ENCODE results near the gene CHCHD5.

The CHCHD5 gene

DNA sequence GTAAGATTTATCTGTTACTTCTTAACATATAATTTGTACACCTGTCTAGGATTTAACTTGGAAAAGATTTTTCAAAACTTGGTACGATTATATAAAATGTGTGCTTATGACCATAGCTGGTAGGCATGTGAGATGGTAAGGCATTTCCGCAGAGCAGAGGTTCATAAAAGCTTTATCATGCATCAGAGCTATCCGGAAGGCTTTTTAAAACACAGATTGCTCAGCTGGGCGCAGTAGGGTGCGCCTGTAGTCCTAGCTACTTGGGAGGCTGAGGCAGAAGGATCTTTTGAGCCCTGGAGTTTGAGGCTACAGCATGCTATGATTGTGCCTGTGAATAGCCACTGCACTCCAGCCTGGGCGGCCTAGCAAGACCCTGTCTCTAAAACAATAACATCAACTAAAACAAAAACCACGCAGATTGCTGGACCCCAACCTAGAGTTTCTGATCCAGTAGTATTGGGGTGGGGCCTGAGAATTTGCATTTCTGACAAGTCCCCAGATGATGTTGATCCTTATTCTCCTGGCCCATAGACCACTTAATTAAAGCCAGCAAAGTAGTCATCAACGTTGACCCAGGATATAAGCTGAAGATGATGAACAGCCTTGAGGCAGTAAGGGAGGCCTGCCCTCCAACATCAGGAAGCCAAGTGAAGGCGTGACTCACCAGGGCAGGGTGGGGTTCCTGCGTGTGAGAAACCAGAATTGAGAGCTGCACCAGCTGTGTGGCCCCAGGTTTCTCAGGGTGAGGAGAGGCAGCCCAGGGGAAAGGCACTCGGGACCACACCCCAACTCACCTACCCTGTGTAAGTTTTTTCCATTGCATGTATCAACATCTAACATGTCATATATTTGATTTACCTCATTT is 39.7 kb downstream of the CHCHD5 start:
- DNase-seq (ENCODE audit: low read depth, low spot score) = peak; percentile 35

DNA sequence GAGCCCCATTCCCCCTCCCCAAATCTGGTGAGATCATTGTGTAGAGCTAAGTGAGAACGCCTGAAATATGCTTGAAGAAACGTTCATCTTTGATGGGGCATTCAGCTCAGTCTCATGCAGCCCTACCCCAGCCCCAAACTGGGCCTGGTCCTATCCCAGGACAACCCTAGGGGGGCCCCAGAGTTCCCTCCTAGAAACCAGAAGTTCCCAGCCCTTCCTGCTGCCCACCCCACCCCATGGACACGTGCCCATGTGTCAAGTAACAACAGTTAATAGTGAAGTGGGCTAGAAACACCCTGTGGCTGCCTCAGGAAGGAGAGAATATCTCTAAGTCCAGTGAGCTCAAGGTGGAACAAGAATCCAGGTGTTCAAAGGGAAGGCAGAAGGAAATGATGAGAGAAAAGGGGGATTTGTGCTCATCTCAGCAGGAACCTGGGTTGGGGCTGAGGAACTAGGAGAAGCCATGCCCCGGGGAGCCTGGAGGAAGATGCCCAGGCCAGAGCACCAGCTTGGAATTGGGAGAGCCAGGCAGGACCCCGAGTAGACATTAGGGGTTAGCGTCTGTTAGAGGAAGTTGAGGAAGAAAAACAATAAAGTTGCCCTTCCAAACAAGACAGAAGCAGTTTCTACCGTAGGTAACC is 41.2 kb downstream of the CHCHD5 start:
- DNase-seq (ENCODE audit: low read depth, low spot score) = no peak

DNA sequence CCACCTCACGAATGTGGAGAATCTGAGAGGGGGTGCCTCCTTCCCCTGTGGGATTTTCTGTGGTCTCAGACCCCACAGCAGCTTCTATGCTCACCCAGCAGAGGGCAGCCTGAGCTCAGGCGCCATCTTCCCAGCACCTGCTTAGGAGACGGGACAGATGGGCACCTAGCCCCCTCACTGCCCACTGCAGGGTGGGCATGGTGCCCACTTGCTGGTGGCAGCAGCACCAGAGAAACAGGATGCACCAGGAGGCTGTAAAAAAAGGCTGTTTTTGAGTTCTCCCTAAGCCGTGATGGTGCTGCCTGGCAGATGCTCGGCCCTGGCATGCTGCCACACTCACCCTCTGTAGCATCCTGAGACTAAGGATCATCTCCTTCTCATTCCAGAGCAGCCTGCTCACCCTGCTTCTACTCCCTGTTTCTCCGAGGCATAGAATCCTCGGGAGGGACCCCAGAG is 42.2 kb downstream of the CHCHD5 start:
- peak; percentile 28 for DNase-seq (ENCODE audit: low read depth, low spot score)

DNA sequence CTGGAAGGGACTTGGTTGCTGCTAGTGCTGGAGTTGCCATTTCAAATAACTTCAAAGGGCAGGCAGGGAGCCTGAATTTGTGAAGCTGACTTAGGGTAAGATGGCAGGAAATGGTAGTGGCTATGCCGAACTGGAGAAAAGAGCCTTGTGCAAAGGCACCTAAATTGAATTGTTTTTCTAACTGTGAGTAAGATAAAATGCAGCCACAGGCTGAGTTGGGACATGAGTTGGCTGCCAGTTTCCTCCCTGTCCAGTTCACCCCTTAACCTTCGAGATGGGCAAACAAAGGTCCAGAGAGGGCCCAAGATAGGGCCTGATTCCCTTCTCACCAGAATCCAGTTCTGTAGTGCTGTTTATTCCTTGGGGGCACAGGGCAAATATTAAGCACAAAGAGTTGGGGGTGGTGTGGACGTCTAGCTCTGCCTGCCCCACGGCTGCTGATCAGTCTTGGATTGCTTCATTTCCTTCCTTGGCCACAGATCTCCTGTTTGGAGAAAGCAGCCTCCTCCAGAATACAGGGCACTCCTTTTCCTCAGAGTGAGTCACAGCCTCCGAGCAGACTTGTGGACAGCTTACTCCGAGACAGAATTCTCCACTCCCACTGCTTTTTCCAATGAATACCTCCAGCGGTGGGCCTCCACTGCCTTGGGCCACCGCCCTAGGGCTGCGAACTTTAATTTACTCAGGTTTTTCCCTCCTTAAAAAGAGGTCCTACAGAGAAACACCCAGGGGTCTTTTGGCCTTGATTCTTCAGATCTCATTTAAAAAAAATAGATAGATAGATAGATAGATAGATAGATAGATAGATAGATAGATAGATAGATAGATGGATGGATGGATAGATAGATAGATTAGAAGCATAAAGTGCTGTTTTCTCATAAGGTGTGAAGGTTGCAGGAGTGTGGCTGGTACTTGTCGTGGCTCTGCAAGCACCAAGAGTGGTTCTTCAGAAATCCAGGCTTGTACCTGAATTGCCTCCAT is 42.9 kb downstream of the CHCHD5 start:
- no peak for DNase-seq (ENCODE audit: low read depth, low spot score)

GRCh38 chr2:112629224-112629623 is 44.8 kb downstream of the CHCHD5 start:
- no peak for DNase-seq (ENCODE audit: low read depth, low spot score)

- DNase-seq (ENCODE audit: low read depth, low spot score) = no peak
Observed at GRCh38 chr2:112629823-112630222, 45.4 kb downstream of the CHCHD5 start.

DNA sequence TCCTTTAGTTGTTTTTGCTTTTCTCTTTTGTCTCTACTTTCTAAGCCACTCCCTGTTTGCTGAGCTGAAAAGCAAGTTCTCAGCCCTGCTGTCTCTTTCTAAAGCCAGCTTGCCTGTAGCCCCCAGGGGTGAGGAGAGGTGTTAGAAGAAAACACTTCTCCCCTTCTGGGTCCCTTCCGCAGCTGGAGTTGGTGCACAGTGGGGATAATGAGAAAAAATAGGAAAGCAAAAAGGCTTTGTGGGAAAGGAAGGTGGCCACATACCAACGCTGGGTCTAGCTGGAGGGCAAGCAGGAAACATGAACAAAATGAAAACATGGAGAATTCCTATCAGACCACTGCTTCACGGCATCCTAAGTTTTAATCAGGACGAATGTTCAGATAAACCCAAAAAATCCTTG is 45.9 kb downstream of the CHCHD5 start:
- no peak for DNase-seq (ENCODE audit: low read depth, low spot score)

- DNase-seq (ENCODE audit: low read depth, low spot score) = no peak
Observed at GRCh38 chr2:112633708-112634107, 49.3 kb downstream of the CHCHD5 start.

DNA sequence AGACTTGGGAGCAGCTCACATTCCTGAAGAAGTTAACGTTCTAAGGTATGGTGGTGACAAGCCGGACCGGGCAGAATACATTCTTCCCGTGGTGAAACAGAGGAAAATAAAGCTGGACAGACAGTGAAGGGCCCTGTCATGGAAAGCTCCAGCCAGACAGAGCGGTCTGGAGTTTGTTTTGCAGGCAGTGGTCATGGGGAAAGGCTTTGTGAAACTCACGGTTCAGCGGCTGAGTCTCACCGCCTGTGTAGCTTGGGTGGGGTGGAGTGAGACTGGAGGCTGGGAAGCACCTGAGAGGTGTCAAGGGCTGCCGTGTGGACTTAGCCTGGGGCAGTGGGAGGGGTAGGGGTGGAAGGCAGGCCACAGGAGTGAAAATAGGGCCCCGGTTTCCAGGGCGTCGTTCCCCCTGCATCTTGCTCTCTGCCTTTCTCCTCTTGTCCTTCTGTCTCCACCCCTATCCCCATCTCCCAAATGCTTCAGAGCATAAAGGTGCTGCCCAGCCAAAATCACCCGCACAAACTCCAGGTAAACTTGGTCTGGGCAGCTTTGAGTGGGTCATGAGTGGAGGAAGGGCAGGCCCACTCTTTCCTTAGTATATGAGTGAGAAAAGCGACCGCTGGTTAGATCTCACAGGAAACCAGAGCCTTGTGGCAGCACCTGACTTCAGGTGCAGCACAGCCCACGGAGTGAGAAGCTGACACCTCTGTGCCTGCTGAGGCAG is 49.9 kb downstream of the CHCHD5 start:
- DNase-seq (ENCODE audit: low read depth, low spot score) = no peak

GRCh38 chr2:112634874-112635157 is 50.4 kb downstream of the CHCHD5 start:
- no peak for DNase-seq (ENCODE audit: low read depth, low spot score)

- no peak for DNase-seq (ENCODE audit: low read depth, low spot score)
Observed at GRCh38 chr2:112636605-112637288, 52.3 kb downstream of the CHCHD5 start.

DNA sequence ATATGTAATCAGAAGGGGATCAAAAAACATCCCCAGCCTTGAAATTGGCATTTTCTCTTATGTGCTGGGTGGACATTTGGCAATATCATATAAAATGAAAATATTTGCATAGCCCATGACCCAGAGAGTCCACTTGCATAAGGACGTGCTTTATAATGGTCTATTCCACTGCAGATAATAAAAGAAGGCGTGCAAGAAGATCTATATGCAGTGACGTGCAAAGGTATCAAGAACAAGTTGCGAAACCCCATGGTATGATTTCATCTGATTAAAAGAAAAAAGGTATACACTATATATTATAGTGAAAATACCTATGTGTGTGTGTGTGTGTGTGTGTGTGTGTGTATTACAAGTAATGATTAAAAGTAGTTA is 52.9 kb downstream of the CHCHD5 start:
- no peak for DNase-seq (ENCODE audit: low read depth, low spot score)

Measured in activated CD4-positive, CD25-positive, alpha-beta regulatory T cell treated with anti-CD3 and anti-CD28 coated beads, Interleukin-2, amount 50 U/mL, for 16 hours (primary cell).